ENCODE data around the gene ODAD2.
"Not testable (repeated sequence)": the region's sequence is repeated elsewhere in the genome, so short reads cannot be mapped to it uniquely, and the experiment has no call there.

GRCh38 chr10:27970795-27971194 lies 28.1 kb downstream of the ODAD2 start:
- TF ChIP-seq SRF (IDR thresholded peaks at IDR 0.05; ENCODE audit: low read depth); CTCF (IDR thresholded peaks at IDR 0.05 in 2 of 3, conservative IDR thresholded peaks at IDR 0.05 in 1 of 3; ENCODE audit: borderline replicate concordance in 1 of 3, insufficient read depth in 1 of 3, low read depth in 2 of 3, low read length in 2 of 3); CBX3 (IDR thresholded peaks at IDR 0.05; ENCODE audit: low read depth); EZH2phosphoT487 (IDR thresholded peaks at IDR 0.05; ENCODE audit: borderline replicate concordance); POLR2AphosphoS5 (IDR thresholded peaks at IDR 0.05; ENCODE audit: low read depth, low read length); ZBTB33 (IDR thresholded peaks at IDR 0.05; ENCODE audit: extremely low read depth, insufficient replicate concordance, low read length); POLR2A (IDR thresholded peaks at IDR 0.05; ENCODE audit: borderline replicate concordance, extremely low read depth, insufficient read depth, insufficient read length); REST (IDR thresholded peaks at IDR 0.05; ENCODE audit: low read depth); EZH2 (IDR thresholded peaks at IDR 0.05); MAX (IDR thresholded peaks at IDR 0.05); YY1 (IDR thresholded peaks at IDR 0.05; ENCODE audit: extremely low read depth, insufficient replicate concordance, low read depth, low read length); ZNF274 (IDR thresholded peaks at IDR 0.05; ENCODE audit: low read depth, low read length); TCF7L2 (IDR thresholded peaks at IDR 0.05; ENCODE audit: borderline replicate concordance, extremely low read depth, insufficient read depth, insufficient read length); FOSL1 (IDR thresholded peaks at IDR 0.05; ENCODE audit: low read depth): not testable (repeated sequence)

Measured in HCT116 (cell line).